ENCODE results near the gene ZEB2. TPM values are rescaled to one million over a fixed set of nuclear protein-coding genes. Genes with fewer than 3 reads are reported as not detected.
A peak's percentile ranks its signal among the peaks of the same experiment; 100 is the strongest.

The ZEB2 gene
- total and polyA plus RNA-seq, 12 donors, result 29.0 to 226 (median 142) TPM

- H3K27me3 ChIP-seq, result no peaks in the 10 kb centered on the region
- H3K4me1 ChIP-seq (replicated peaks in 1 of 2), result peaks cover 0 to 29% of the 10 kb centered on the region in 2 donors
- TF ChIP-seq CTCF (IDR thresholded peaks at IDR 0.05), result no peak
- TF ChIP-seq POLR2A (IDR thresholded peaks at IDR 0.05), result no peak
- no peak overlapping the region for H3K4me3 ChIP-seq
- H3K9me3 ChIP-seq (replicated peaks in 1 of 3), result no peaks in the 10 kb centered on the region
- 49 to 61% (median 56%) methylated on average over 10 of the region's 10 CpGs for WGBS, 4 donors
- H3K36me3 ChIP-seq (replicated peaks in 1 of 2), result no peaks in the 10 kb centered on the region
- DNase-seq, result peak in 2 of 7 donors; percentile 21 to 58
- peak overlapping the region in 2 of 5 donors; percentile 28 to 49 for H3K27ac ChIP-seq
- intact Hi-C loops (cut with DNase I), result no loop called here
Observed at GRCh38 chr2:144372410-144373080, 147.4 kb downstream of the ZEB2 start.

GRCh38 chr2:144370937-144371584 is 148.9 kb downstream of the ZEB2 start:
- intact Hi-C loops (cut with DNase I), result no loop called here
- no peak for DNase-seq
- no peak for TF ChIP-seq CTCF (IDR thresholded peaks at IDR 0.05)
- TF ChIP-seq POLR2A (IDR thresholded peaks at IDR 0.05), result no peak

GRCh38 chr2:144369416-144369815 is 150.5 kb downstream of the ZEB2 start:
- H3K27me3 ChIP-seq, result no peaks in the 10 kb centered on the region
- no peak overlapping the region for H3K4me3 ChIP-seq
- no peaks in the 10 kb centered on the region for H3K36me3 ChIP-seq (replicated peaks in 1 of 2)
- H3K9me3 ChIP-seq (replicated peaks in 1 of 3), result no peaks in the 10 kb centered on the region
- no peak for TF ChIP-seq POLR2A (IDR thresholded peaks at IDR 0.05)
- peaks cover 0 to 34% of the 10 kb centered on the region in 2 donors for H3K4me1 ChIP-seq (replicated peaks in 1 of 2)
- intact Hi-C loops (cut with DNase I), result no loop called here
- no peak for DNase-seq
- H3K27ac ChIP-seq, result no peak overlapping the region

More at GRCh38 chr2:144370937-144371584, 148.9 kb downstream of the ZEB2 start:
- Histone ChIP-seq H3K4me3 (no peak overlapping the region), H3K36me3 (replicated peaks in 1 of 2) (no peaks in the 10 kb centered on the region), H3K9me3 (replicated peaks in 1 of 3) (no peaks in the 10 kb centered on the region), H3K4me1 (replicated peaks in 1 of 2) (peaks cover 0 to 34% of the 10 kb centered on the region in 2 donors), H3K27me3 (no peaks in the 10 kb centered on the region), H3K27ac (no peak overlapping the region)
- WGBS, 4 donors, result 54 to 61% (median 60%) methylated on average over 4 of the region's 4 CpGs

GRCh38 chr2:144366825-144367429 is 153.0 kb downstream of the ZEB2 start:
- H3K27me3 ChIP-seq, result no peaks in the 10 kb centered on the region
- intact Hi-C loops (cut with DNase I), result no loop called here
- H3K36me3 ChIP-seq (replicated peaks in 1 of 2), result no peaks in the 10 kb centered on the region
- DNase-seq, result no peak
- H3K9me3 ChIP-seq (replicated peaks in 1 of 3), result no peaks in the 10 kb centered on the region
- no peak overlapping the region for H3K4me3 ChIP-seq
- peaks cover 0 to 24% of the 10 kb centered on the region in 2 donors for H3K4me1 ChIP-seq (replicated peaks in 1 of 2)
- TF ChIP-seq CTCF (IDR thresholded peaks at IDR 0.05) (no peak), POLR2A (IDR thresholded peaks at IDR 0.05) (no peak)
- 89 to 95% (median 92%) methylated on average over 3 of the region's 3 CpGs for WGBS, 4 donors
- H3K27ac ChIP-seq, result no peak overlapping the region

All from adrenal gland (tissue), 12 donors.